Measurements from ENCODE around the gene OTOP3. TPM values are rescaled to one million over a fixed set of nuclear protein-coding genes. Genes with fewer than 3 reads are reported as not detected.

Gene OTOP3
- total and polyA plus RNA-seq, 2 donors (not counting 3 experiments of a cell fraction or from before 2014, with no cell fraction given) = not detected

GRCh38 chr17:74986206-74986576 is 50.5 kb downstream of the OTOP3 start:
- no peak overlapping the region for H2AFZ ChIP-seq (ENCODE audit: low read depth, low read length)
- no peak overlapping the region for H3K4me3 ChIP-seq (replicated peaks in 1 of 3; ENCODE audit: insufficient read depth in 1 of 3, low read depth in 1 of 3, low read length in 3 of 3)
- intact Hi-C loops (cut with micrococcal nuclease) = no loop called here
- H3K9me1 ChIP-seq (replicated peaks; ENCODE audit: control insufficient read depth, extremely low read depth, insufficient read depth, low read length) = no peaks in the 10 kb centered on the region
- CTCF ChIA-PET = interaction anchor here (1.4 kb wide), 1 partner anchor 24 kb away, joined by 8 read pairs; no protein-coding TSS in a partner anchor
- no peaks in the 10 kb centered on the region for H4K20me1 ChIP-seq (replicated peaks; ENCODE audit: control insufficient read depth, extremely low read depth, insufficient read depth, low read length)
- DNase-seq (ENCODE audit: low read depth, low spot score) (no peak), FAIRE-seq (no peak)
- no peak overlapping the region for H3K4me2 ChIP-seq (ENCODE audit: insufficient read depth, low read length)
- no peak overlapping the region for H3K9ac ChIP-seq (replicated peaks; ENCODE audit: extremely low read depth, insufficient read depth, low read length)
- no peaks in the 10 kb centered on the region for H3K27me3 ChIP-seq (ENCODE audit: control insufficient read depth in 2 of 2, insufficient read depth in 2 of 2, low read length in 2 of 2)
- TF ChIP-seq EZH2 (IDR thresholded peaks at IDR 0.05; ENCODE audit: borderline replicate concordance, low read depth, low read length, severe bottlenecking) (no peak), POLR2A (IDR thresholded peaks at IDR 0.05; ENCODE audit: low read depth, low read length) (no peak), GATA2 (IDR thresholded peaks at IDR 0.05; ENCODE audit: insufficient read depth, insufficient read length, low read depth, low read length) (no peak), POLR2AphosphoS5 (IDR thresholded peaks at IDR 0.05; ENCODE audit: insufficient read depth, low read depth, low read length) (no peak), CTCF (IDR thresholded peaks at IDR 0.05; ENCODE audit: extremely low read depth in 1 of 2, insufficient read depth in 1 of 2, low read depth in 1 of 2, low read length in 2 of 2) (no peak)
- no peak overlapping the region for H3K27ac ChIP-seq (ENCODE audit: insufficient read depth, low read depth, low read length)
- BruUV-seq (replicated peaks) = no TSS peak
- peaks cover 19% of the 10 kb centered on the region for H3K79me2 ChIP-seq (ENCODE audit: control insufficient read depth, insufficient read depth, low read length)
- dilution Hi-C loops (cut with MboI; ENCODE audit: extremely low pct_ligation_motif_present, low sequenced_read_pairs) = no loop called here
- H3K9me3 ChIP-seq (replicated peaks; ENCODE audit: control insufficient read depth, insufficient read depth, low read length) = no peaks in the 10 kb centered on the region
- POLR2A ChIA-PET = no interaction called here
- no peaks in the 10 kb centered on the region for H3K36me3 ChIP-seq (ENCODE audit: control insufficient read depth in 2 of 2, extremely low read depth in 1 of 2, insufficient read depth in 2 of 2, low read length in 2 of 2)
- peaks cover 20% of the 10 kb centered on the region for H3K4me1 ChIP-seq (ENCODE audit: control insufficient read depth, extremely low read depth, insufficient read depth, low read length)

GRCh38 chr17:74987418-74987908 is 51.8 kb downstream of the OTOP3 start, which contains the start of gene CDR2L:
Gene CDR2L, plus strand, starts transcription at chr17:74987632. Its CDS starts 412 bp downstream, at chr17:74988044.
- H2AFZ ChIP-seq (ENCODE audit: low read depth, low read length) = peak within 1 kb of the TSS; percentile 88
- H4K20me1 ChIP-seq (replicated peaks; ENCODE audit: control insufficient read depth, extremely low read depth, insufficient read depth, low read length) = no peaks in the 10 kb centered on the region
- CTCF ChIA-PET = interaction anchor here (0.6 to 2.9 kb wide), 14 partner anchors 13 to 214 kb away, joined by 3 to 33 read pairs (median 7); partner anchors contain the start of genes HID1 and MRPL58
- intact Hi-C loops (cut with micrococcal nuclease) = no loop called here
- DNase-seq (ENCODE audit: low read depth, low spot score) (peak; percentile 95), FAIRE-seq (peak; percentile 94)
- H3K9me1 ChIP-seq (replicated peaks; ENCODE audit: control insufficient read depth, extremely low read depth, insufficient read depth, low read length) = no peaks in the 10 kb centered on the region
- peak within 1 kb of the TSS; percentile 47 to 89 (median 67) for H3K4me3 ChIP-seq (replicated peaks in 1 of 3; ENCODE audit: insufficient read depth in 1 of 3, low read depth in 1 of 3, low read length in 3 of 3)
- H3K4me2 ChIP-seq (ENCODE audit: insufficient read depth, low read length) = peak within 1 kb of the TSS; percentile 84
- H3K36me3 ChIP-seq (ENCODE audit: control insufficient read depth in 2 of 2, extremely low read depth in 1 of 2, insufficient read depth in 2 of 2, low read length in 2 of 2) = no peaks in the 10 kb centered on the region
- peak within 1 kb of the TSS; percentile 96 for H3K9ac ChIP-seq (replicated peaks; ENCODE audit: extremely low read depth, insufficient read depth, low read length)
- TF ChIP-seq POLR2A (IDR thresholded peaks at IDR 0.05; ENCODE audit: low read depth, low read length) (peak; percentile 52), POLR2AphosphoS5 (IDR thresholded peaks at IDR 0.05; ENCODE audit: insufficient read depth, low read depth, low read length) (peak; percentile 72), MAX (IDR thresholded peaks at IDR 0.05; ENCODE audit: insufficient read depth, insufficient read length) (no peak)
- no peaks in the 10 kb centered on the region for H3K9me3 ChIP-seq (replicated peaks; ENCODE audit: control insufficient read depth, insufficient read depth, low read length)
- POLR2A ChIA-PET = interaction anchor here (1.6 to 2.3 kb wide), 3 partner anchors 15 to 115 kb away, joined by 3 to 17 read pairs (median 8); partner anchors contain the start of genes FDXR, HID1 and MRPL58
- H3K27me3 ChIP-seq (ENCODE audit: control insufficient read depth in 2 of 2, insufficient read depth in 2 of 2, low read length in 2 of 2) = no peaks in the 10 kb centered on the region
- dilution Hi-C loops (cut with MboI; ENCODE audit: extremely low pct_ligation_motif_present, low sequenced_read_pairs) = no loop called here
- peak within 1 kb of the TSS; percentile 93 for H3K27ac ChIP-seq (ENCODE audit: insufficient read depth, low read depth, low read length)
- no TSS peak for BruUV-seq (replicated peaks)
- peaks cover 12% of the 10 kb centered on the region for H3K4me1 ChIP-seq (ENCODE audit: control insufficient read depth, extremely low read depth, insufficient read depth, low read length)
- peaks cover 19% of the 10 kb centered on the region for H3K79me2 ChIP-seq (ENCODE audit: control insufficient read depth, insufficient read depth, low read length)

Data from endothelial cell of umbilical vein (primary cell).